Stimulated activated CD8-positive, alpha-beta memory T cell treated with anti-CD3 and anti-CD28 coated beads, Interleukin-4, amount 100 ng/mL, for 24 hours (primary cell): ENCODE measurements around the gene C1orf159.
"Not testable (repeated sequence)": the region's sequence is repeated elsewhere in the genome, so short reads cannot be mapped to it uniquely, and the experiment has no call there.

ENCODE experiments used
- DNase-seq: peaks from one replicate; pipeline ENCODE4 v3.0.0-alpha.2; 2020; ENCODE audit warnings: low read depth

Gene C1orf159

DNA sequence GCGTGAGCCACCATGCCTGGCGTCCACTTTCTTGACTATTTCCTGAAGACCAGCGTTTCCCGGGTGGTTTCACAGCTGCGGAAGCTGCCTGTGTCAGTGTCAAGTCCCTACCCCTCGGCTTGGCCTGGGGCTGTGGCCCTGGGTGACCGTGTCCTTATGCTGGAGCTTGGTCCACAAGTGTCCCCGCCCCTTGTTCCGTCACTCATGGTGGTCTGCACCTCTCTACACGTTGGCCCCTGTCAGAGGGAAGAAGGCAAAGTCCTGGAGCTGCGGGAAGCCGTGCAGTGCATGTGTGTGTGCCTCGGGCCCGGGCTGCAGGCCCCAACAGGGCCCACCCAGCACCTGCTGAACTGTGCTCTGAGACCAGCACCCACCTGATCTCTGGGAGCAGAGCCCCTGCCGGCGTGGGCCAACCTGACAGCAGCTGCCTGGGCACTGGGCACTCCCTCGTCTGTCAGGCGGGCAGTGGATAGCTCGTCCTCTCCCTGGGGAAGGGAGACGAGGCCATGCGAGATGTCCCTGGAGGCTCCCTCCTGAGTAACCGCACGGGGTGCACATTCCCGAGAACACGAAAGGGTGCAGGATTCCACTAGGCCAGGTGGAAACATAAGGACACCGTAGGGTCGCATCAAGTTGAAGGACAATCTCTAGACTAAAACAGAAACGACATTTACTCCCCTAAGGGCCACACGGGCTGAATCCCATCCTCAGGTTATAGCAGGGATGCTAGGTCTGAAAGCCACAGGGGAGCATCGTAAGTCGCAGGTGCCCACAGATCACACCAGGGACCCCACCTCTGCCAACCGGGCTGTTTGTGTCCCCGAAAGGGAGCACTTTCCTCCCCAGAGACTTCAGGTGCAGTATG lies 2.4 kb upstream of the C1orf159 start:
- no peak for DNase-seq

DNA sequence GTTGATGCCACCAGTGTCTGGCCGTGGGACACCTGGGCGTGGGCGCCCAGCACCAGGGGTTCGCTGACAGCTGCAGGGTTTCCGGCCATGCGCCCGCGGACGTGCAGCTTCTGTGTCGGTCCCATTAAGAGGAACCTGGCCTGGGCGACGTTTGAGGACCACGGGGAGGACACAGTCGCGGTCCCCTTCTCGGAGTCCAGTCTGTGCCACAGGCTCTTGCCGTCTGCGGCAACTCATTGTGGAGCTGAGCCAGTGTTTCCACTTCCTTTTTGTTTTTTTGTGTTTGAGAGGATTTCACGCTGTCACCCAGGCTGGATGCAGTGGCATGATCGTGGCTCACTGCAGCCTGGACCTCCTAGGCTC lies 1.6 kb upstream of the C1orf159 start:
- DNase-seq = no peak

DNA sequence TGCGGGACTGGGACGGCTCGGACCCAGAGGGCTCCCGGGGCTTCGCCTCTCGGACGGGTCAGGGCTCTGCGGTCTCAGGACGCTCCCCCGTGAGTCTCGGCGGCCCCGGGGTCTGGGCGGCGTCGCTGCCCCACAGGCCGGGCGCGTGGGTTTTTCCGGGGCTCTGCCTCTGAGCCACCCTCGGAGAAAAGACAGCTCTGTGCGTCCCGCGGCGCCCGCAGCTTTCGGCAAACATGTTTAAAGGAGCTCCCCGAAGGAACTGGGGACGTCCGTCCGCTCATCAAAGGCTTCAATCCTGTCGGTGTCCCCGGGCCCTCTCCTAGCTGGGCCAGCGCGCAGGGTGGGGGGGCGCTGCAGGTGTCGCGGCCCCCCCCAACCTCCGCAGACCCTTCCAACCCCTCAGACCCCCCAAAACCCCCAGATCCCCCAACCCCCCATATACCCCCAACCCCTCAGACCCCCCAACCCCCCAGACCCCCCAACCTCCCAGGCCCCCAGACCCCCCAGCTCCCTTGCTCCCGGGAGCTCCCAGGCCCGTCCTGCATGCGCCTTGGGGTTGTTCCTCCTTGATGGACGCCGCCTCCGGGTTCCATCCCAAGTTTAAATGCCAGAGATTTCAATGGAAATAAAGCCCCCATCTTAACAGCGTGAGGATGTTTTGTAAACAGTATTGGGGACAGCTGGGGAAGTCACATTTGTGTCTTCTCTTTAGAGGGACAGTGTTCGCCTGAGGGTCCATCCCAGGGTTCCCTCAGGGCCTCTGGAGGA lies 996 bp upstream of the C1orf159 start:
- no peak for DNase-seq

DNA sequence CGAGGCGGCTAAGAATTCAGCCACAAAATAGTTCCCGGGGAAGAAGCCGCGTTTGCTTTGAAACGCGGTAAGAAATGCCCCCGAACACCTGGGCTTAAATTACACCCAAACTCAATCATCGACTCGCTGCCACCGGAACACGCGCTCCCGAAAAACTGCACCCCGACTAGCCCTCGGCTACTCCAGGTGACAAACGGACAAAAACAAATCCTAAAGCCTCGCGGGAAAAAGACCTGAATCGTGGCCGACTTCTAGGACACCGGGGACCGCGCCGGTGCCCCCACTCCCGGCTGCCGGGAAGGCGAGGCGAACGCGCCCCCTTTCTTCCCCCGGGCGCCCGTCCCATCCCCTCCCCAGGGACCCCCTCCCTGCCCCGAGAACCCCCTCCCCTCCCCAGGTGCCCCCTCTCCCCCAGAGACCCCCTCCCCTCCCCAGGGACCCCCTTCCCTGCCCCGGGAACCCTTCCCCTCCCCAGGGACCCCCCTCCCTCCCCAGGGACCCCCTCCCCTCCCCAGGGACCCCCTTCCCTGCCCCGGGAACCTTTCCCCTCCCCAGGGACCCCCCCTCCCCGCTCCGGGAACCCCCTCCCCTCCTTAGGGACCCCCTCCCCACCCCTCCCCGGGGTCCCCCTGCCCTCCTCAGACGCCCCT lies 628 bp downstream of the C1orf159 start:
- no peak for DNase-seq

DNA sequence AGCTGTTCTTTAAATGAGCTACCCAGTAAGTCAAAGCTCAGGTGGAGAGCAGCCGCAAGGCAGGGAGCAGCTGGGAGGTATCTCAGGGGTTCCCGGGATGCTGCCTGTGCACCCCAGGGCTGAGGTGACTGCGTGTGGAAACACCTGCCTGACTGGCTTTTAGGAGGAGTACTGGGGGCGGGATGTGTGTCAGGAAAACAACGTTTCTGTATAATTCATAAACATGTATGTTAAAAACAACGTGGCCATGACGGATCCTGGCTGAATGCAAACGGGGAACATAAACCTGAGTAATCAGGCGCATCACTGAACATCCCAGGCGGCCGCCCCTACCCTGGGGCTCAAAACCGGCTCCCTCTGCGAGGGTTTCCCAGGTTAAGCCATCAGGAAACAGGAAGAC lies 1.5 kb downstream of the C1orf159 start:
- no peak for DNase-seq

DNA sequence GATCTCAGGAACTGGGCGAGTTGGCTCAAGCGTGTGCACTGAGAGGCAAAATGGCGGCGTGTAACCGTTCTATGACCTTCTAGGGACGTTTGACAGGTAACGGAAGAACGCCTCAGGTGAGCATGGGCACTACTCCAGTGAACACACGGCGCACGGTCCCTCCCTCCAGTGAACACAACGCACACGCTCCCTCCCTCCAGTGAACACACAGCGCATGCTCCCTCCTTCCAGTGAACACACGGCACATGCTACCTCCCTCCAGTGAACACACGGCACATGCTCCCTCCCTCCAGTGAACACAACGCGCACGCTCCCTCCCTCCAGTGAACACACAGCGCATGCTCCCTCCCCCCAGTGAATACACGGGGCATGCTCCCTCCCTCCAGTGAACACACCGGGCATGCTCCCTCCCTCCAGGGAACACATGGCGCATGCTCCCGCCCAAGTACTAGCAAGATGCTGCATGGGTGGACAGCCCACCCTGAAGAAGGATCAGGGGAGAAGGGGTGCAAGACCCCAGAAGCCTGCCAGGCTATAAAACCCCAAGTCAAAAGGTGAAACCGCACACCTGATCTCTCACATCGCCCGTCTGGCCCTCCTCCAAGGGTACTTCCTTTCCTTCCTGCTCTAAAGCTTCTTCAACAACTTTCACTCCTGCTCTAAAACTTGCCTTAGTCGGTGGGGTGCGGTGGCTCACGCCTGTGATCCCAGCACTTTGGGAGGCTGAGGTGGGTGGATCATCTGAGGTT lies 3.5 kb downstream of the C1orf159 start:
- DNase-seq = no peak

DNA sequence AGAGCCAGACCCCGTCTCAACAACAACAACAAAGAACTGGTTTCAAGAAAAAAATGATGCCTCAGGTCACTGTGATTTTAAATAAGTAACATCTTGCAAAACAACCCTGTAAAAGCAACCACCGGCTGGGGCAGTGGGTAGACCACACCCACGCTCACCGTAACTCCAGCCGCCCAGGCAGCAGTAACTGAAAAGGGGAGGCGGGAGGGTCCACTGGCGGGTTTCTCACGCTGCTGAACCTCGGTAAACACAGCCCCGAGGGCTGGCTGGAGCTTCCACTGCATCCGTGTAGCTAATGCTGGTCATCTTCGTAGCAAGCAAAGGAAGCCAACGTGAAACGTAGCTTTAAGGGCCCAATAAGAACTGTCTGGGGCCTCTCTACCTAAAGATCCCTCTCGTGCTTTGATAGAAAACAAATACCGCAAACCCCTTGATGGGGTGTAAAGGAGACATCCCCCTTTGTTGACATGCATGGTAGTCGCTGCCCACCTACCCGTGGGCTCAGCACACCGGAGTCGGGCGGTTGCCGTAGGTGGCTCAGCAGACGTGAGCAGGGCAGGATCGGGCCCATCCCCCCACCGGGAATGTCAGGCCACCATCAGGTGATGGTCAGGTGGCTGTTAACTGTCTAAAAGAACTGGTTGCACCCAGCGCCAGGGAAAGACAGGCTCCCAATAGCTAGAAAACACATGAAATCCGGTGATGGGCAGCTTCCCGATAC lies 4.2 kb downstream of the C1orf159 start:
- no peak for DNase-seq

DNA sequence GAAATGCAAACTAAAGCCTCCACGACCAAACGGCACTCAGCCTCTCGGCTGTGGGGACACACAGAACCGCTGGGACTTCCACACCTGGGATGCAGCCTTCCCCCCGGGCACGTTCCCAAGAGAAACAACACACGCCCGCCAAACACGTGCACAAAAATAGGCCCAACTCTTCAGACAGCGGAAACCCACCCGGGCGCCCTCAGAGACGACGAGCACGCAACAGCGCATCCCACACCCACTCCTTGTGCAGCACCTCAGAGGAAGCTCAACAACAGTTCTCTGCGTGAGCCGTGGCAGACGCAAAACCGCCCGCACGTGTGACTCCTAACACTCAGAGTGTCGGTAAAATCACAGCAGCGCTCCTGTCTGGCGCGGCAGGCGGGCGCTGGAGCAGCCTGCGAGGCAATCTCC lies 5.3 kb downstream of the C1orf159 start:
- DNase-seq = no peak

DNA sequence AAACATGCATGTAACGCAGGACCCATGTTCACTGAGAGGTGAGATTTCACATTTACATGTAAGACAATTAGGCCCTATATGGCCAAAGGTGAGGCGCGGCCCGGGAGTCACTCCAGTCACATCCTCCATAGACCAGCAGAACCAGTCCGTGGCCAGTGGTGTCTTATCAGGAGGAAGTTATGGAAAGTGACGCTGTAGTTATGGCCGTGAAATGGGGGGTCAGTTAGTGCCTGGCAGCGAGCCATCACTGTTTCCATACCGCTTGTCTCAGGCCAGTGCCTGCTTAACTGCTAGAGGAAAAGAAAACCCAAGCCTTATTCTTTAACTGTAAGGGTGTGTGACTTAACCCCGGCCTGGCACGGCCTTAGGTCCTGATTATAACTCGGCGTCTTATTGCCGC lies 6.1 kb downstream of the C1orf159 start:
- no peak for DNase-seq

DNA sequence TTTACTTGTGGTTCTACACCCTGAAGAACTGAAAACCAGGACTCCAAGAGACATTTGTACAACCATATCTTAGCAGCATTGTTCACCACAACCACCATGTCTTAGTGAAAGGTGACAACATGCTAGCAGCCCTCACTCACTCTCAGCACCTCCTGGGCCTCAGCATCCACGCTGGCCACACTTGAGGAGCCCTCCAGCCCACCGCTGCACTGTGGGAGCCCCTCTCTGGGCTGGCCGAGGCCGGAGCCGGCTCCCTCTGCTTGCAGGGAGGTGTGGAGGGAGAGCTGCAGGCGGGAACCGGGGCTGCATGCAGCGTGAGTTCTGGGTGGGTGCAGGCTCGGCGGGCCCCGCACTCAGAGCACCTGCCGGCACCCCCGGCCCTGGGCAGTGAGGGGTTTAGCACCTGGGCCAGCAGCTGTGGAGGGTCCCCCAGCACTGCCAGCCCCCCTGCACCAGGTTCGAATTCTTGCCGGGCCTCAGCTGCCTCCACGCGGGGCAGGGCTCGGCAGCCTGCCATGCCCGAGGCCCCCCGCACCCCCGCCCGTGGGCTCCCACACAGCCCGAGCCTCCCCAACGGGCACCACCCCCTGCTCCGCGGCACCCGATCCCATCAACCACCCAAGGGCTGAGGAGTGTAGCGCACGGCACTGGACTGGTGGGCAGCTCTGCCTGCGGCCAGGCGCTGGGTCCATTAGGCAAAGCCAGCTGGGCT lies 9.2 kb downstream of the C1orf159 start:
- no peak for DNase-seq

DNA sequence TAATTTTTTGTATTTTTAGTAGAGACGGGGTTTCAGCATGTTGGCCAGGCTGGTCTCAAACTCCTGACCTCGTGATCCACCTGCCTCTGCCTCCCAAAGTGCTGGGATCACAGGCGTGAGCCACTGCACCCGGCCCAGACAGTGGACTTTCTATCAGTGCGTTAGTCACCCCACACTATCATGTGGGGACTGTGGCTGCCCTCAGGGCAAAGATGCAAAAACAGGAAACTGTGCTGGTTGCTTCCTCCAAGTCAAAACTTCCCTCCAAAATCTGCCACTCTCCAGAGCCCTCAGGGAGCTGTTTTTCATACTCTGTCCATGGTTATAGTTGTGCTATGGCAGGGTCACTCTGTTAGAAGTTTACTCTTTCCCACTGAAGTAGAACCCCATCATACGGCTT lies 11.7 kb downstream of the C1orf159 start:
- not testable (repeated sequence) for DNase-seq

DNA sequence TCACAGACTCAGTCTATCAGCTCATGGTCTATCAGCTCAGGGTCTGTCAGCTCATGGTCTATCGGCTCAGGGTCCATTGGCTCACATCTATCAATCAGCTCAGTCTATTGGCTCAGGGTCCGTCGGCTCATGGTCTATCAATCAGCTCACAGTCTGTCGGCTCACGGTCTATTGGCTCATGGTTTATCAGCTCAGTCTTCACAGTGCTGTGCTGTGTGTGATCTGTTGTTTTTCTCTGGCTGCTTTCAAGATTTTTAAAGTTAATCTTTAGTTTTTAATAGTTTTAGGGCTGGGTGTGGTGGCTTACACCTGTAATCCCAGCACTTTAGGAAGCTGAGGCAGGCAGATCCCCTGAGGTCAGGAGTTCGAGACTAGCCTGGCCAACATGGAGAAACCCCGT lies 14.4 kb downstream of the C1orf159 start:
- DNase-seq = no peak

DNA sequence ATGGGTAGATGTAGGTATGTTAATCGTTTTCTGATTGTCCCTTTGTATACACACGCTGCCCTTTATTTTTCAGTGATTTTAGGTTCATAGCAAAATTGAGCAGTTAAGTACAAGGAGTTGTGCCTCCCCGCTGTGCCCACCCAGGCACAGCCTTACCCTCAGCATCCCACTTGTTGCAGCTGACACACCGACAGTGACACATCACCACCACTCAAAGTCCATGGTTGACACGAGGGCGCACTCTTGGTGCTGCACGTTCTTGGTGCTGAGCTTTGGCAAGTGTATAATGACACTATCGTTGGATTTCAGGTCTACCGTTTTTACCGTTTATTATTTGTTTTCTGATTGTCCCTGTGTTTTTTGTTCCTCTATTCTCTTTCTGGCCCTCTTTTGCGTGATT lies 15.6 kb downstream of the C1orf159 start:
- no peak for DNase-seq

DNA sequence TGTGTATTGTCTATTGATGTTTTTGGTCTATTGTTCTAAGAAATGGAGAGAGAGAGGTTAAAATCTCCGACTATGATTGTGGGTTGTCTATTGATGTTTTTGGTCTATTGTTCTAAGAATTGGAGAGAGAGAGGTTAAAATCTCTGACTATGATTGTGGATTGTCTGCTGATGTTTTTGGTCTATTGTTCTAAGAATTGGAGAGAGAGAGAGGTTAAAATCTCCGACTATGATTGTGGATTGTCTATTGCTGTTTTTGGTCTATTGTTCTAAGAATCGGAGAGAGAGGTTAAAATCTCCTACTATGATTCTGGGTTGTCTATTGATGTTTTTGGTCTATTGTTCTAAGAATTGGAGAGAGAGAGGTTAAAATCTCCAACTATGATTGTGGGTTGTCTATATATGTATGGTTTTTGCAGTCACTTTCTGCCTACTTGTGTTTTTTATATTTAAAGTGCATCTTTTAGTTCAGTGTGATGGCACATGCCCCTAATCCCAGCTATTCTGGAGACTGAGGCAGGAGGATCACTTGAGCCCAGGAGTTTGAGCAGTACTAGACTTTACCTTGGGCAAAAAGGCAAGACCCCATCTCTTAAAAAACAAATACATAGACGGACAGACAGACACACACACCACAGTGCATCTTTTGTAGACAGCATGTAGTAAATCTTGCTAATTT lies 16.2 kb downstream of the C1orf159 start:
- no peak for DNase-seq

DNA sequence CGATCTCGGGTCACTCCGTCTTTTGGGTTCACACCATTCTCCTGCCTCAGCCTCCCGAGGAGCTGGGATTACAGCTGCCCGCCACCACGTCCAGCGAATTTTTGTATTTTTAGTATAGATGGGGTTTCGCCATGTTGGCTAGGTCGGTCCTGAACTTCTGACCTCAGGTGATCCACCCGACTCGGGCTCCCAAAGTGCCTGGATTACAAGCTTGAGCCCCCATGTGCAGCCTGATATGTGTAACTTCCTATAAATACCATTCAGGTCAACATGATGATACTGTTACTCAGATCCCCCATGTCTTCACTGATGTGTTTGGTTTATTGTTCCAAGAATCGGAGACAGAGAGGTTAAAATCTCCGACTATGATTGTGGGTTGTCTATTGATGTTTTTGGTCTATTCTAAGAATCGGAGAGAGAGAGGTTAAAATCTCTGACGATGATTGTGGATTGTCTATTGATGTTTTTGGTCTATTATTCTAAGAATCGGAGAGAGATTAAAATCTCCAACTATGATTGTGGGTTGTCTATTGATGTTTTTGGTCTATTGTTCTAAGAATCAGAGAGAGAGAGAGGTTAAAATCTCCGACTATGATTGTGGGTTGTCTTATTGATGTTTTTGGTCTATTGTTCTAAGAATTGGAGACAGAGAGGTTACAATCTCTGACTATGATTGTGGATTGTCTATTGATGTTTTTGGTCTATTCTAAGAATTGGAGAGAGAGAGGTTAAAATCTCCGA lies 17.0 kb downstream of the C1orf159 start:
- no peak for DNase-seq

DNA sequence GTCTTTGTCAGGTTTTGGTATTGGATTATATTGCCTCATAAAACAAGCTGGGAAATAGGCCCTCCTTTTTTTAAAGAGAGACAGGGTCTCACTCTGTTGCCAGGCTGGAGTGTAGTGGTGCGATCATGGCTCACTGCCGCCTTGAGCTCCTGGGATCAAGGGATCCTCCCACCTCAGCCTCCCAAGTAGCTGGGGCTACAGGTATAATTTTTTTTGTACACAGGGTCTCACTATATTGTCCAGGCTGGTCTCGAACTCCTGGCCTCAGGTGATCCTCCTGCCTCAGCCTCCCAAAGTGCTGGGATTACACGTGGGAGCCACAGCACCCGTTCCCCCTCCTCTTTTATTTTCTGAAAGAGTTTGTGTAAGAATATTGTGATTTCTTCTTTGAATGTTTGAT lies 19.8 kb downstream of the C1orf159 start:
- not testable (repeated sequence) for DNase-seq

DNA sequence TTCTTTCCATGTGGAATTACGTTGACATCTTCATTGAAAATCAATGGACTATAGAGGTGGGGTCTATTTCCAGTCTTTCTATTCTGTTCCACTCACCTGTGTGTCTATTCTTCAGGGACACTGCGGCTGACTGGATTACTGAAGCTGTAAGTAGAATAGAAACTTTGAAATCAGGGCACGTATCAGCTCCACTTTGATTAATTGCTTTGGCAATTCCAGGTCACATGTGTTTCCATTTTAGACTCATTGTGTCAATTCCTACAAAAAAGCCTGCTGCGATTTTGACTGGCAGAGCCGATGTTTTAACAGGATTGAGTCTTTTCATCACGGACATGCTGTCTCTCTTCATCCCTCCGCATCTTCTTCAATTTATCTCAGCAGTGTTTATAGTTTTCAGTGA lies 20.9 kb downstream of the C1orf159 start:
- no peak for DNase-seq

DNA sequence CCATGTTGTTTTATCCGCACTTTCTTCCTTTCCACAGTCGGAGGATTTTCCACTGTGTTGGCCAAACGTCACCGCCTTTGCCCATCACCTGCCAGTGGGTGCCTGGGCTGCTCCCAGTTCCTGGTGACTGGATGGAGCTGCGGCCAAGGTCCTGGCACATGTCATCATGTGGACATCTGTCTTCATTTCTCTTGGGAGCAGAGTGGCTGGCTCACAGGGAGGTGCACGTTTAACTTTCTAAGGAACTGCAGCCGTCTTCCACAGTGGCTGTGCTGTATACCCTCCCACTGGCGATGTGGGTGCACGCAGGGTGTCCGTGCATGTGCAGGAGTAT lies 22.3 kb downstream of the C1orf159 start:
- no peak for DNase-seq

DNA sequence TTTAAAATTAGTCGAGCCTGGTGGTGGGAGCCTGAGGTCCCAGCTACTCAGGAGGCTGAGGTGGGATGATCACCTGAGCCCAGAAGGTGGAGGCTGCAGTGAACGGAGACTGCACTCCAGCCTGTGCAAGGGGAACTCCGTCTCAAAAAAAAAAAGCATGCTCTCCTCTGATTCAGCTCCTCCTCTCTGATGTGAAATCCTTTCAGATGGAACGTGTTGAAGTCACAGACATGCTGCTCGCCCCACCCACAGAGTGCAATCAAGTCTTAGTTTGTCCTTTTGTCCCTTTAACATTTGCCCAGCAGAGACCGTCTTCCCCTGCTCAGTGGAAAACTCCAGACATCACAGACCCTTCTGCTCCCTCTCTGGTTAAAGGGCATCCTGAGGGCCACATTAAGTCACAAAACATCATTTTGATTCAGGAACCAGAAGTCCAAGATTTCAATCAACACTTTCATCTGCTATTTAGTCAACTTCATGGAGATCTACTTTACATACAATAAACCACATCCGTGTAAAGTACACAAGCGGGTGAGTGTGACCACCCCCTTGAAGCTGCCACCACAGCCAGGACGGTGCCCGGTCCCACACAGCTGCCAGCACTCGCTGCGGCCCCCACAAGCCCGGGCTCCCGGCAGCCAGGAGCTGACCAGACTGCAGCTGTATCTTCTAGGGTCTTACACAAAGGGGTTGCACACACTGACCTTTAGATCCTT lies 22.8 kb downstream of the C1orf159 start:
- no peak for DNase-seq
